Epithelial cell of esophagus (primary cell): ENCODE measurements around the gene F10.

Experiments used
- DNase-seq: peaks from one replicate; pipeline ENCODE4 v3.0.0; 2010; ENCODE audit warnings: low read depth
- H3K4me3 ChIP-seq: 2 replicates; pipeline ENCODE4 v1.5.1; 2011; ENCODE audit warnings: mild to moderate bottlenecking, low read length, control low read depth
- CTCF ChIP-seq: IDR thresholded peaks from 2 replicates; pipeline ENCODE4 v1.5.1; 2011; ENCODE audit warnings: low read depth, mild to moderate bottlenecking, low read length, control low read depth, inconsistent platforms; ENCODE audit not compliant: insufficient read depth; ENCODE audit errors: missing control alignments

The F10 gene

DNA sequence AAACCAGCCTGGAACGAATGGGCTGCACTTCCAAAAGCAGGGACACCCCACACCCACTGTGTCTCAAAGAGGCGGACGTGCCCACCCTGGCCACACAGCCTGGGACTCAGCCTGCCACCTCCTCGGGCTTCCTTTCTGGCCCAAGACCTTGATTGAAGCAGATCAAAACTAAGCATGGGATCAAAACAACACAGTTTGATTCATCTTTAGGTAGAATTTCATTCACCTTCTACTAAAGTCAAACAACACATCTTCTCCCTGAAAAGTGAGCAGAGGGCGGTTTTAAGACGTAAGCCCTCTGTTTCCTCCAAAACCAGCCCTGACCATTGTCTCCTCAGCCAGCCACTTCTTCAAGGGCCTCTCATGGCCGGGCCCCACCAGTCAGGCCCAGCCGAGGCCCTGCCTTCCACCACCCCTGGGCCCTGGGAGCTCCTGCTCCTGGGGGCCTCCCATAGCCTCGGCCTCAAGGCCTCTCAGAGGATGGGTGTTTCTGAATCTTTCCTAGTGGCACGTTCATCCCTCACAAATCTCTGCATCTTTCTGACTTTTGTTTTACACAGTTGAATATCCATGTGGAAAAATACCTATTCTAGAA is 6.3 kb upstream of the F10 start:
- no peak for TF ChIP-seq CTCF
- no peak overlapping the region for H3K4me3 ChIP-seq
- no peak for DNase-seq

DNA sequence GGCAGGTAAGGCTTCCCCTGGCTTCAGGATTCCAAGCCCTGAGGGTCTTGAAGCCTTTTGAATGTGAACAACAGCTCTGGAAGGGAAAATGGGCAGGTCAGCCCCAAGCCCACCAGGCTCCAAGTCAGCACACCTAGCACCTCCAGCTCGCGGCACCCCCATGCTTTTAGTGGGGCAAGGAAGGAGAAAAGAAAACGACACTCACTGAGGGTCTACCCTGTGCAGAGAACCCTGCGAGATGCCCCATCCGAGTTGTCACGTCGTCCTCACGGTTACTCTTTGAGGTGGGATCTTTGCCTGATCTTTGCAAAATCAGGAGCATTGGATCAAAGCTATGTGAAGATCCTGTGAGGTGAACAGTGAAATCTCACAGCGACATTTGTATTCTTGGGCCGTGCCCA is 5.7 kb upstream of the F10 start:
- no peak overlapping the region for H3K4me3 ChIP-seq
- no peak for TF ChIP-seq CTCF

DNA sequence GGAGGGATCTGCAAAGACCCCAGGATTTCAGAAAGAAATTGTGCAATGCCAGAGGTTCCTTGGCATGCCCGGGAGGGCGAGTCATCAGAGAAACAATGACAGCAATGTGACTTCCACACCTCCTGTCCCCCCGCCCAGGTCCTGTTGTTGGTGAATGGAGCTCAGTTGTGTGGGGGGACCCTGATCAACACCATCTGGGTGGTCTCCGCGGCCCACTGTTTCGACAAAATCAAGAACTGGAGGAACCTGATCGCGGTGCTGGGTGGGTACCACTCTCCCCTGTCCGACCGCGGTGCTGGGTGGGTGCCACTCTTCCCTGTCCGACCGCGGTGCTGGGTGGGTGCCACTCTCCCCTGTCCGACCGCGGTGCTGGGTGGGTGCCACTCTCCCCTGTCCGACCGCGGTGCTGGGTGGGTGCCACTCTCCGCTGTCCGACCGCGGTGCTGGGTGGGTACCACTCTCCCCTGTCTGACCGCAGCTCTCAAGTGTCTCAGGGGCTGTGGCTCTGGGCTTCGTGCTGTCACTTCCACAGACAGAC is 5.2 kb upstream of the F10 start:
- H3K4me3 ChIP-seq = no peak overlapping the region
- TF ChIP-seq CTCF = no peak
- no peak for DNase-seq

More for the DNA sequence above, 5.7 kb upstream of the F10 start:
- DNase-seq = no peak

GRCh38 chr13:113117911-113118260 is 4.7 kb upstream of the F10 start:
- H3K4me3 ChIP-seq = no peak overlapping the region
- no peak for TF ChIP-seq CTCF
- no peak for DNase-seq

GRCh38 chr13:113118261-113119021 is 4.2 kb upstream of the F10 start:
- DNase-seq = no peak
- no peak for TF ChIP-seq CTCF
- H3K4me3 ChIP-seq = no peak overlapping the region

- H3K4me3 ChIP-seq = no peak overlapping the region
- DNase-seq = no peak
These were observed 3.3 kb upstream of the F10 start for GRCh38 chr13:113119166-113119821.

More at GRCh38 chr13:113119166-113119821, 3.3 kb upstream of the F10 start:
- TF ChIP-seq CTCF = no peak
